ENCODE measurements around the gene SLC17A6.

SLC17A6 gene

GRCh38 chr11:22371160-22371559 lies 33.0 kb downstream of the SLC17A6 start:
- TF ChIP-seq CTCF (IDR thresholded peaks at IDR 0.05; ENCODE audit: control extremely low read depth, extremely low read depth, low read depth, missing control alignments) = no peak
- no peak for DNase-seq (ENCODE audit: extremely low spot score)
- ChIA-PET CTCF (interaction anchor here (0.6 to 1.7 kb wide), 4 partner anchors 8 to 13 kb away, joined by 3 to 7 read pairs (median 5); no protein-coding TSS in a partner anchor), POLR2A (no interaction called here)

GRCh38 chr11:22387126-22387525 lies 48.9 kb downstream of the SLC17A6 start:
- TF ChIP-seq CTCF (IDR thresholded peaks at IDR 0.05; ENCODE audit: control extremely low read depth, extremely low read depth, low read depth, missing control alignments) = no peak
- POLR2A ChIA-PET = no interaction called here
- CTCF ChIA-PET = no interaction called here
- no peak for DNase-seq (ENCODE audit: extremely low spot score)

GRCh38 chr11:22389526-22390282 lies 51.5 kb downstream of the SLC17A6 start:
- DNase-seq (ENCODE audit: extremely low spot score) = no peak
- ChIA-PET POLR2A (no interaction called here), CTCF (interaction anchor here (0.9 kb wide), 1 partner anchor 32 kb away, joined by 3 read pairs; no protein-coding TSS in a partner anchor)
- TF ChIP-seq CTCF (IDR thresholded peaks at IDR 0.05; ENCODE audit: control extremely low read depth, extremely low read depth, low read depth, missing control alignments) = no peak

- TF ChIP-seq CTCF (IDR thresholded peaks at IDR 0.05; ENCODE audit: control extremely low read depth, extremely low read depth, low read depth, missing control alignments) = no peak
- CTCF ChIA-PET = interaction anchor here (0.9 kb wide), 1 partner anchor 33 kb away, joined by 3 read pairs; no protein-coding TSS in a partner anchor
- no peak for DNase-seq (ENCODE audit: extremely low spot score)
- POLR2A ChIA-PET = no interaction called here
Observed at GRCh38 chr11:22390283-22390655, 52.1 kb downstream of the SLC17A6 start.

- POLR2A ChIA-PET = no interaction called here
- TF ChIP-seq CTCF (IDR thresholded peaks at IDR 0.05; ENCODE audit: control extremely low read depth, extremely low read depth, low read depth, missing control alignments) = no peak
- no peak for DNase-seq (ENCODE audit: extremely low spot score)
- CTCF ChIA-PET = no interaction called here
Observed at GRCh38 chr11:22392561-22392960, 54.4 kb downstream of the SLC17A6 start.

GRCh38 chr11:22405377-22405776 lies 67.2 kb downstream of the SLC17A6 start:
- ChIA-PET CTCF (no interaction called here), POLR2A (no interaction called here)
- DNase-seq (ENCODE audit: extremely low spot score) = no peak
- TF ChIP-seq CTCF (IDR thresholded peaks at IDR 0.05; ENCODE audit: control extremely low read depth, extremely low read depth, low read depth, missing control alignments) = no peak

All from GM10248 (cell line).